Measurements from ENCODE around the gene RPRD1A.

DNA sequence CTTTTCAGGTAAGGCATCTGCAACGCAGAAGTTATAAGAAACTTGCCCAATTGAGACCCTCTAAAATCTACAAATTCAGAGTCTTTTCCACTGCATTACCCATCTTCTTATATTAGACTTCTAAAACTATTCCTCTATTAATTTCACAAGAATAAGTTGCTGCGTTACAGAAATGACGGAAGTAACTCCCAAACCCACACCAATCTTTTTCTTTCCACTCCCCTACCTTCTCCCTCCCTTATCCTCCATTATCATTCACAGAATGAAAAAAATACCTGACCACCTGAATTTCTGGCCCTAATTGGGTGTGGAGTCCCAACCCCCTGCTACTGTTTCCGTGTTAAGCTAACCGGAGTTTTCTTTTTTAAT is 689 bp downstream of the RPRD1A start:
- TF ChIP-seq, protein P1, sequence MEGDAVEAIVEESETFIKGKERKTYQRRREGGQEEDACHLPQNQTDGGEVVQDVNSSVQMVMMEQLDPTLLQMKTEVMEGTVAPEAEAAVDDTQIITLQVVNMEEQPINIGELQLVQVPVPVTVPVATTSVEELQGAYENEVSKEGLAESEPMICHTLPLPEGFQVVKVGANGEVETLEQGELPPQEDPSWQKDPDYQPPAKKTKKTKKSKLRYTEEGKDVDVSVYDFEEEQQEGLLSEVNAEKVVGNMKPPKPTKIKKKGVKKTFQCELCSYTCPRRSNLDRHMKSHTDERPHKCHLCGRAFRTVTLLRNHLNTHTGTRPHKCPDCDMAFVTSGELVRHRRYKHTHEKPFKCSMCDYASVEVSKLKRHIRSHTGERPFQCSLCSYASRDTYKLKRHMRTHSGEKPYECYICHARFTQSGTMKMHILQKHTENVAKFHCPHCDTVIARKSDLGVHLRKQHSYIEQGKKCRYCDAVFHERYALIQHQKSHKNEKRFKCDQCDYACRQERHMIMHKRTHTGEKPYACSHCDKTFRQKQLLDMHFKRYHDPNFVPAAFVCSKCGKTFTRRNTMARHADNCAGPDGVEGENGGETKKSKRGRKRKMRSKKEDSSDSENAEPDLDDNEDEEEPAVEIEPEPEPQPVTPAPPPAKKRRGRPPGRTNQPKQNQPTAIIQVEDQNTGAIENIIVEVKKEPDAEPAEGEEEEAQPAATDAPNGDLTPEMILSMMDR (optimal IDR thresholded peaks at IDR 0.05 in 1 of 3, IDR thresholded peaks at IDR 0.05 in 1 of 3, conservative IDR thresholded peaks at IDR 0.05 in 1 of 3; ENCODE audit: extremely low read depth in 1 of 3, insufficient read depth in 2 of 3, low read length in 3 of 3): no peak
- TF ChIP-seq EZH2 (IDR thresholded peaks at IDR 0.05; ENCODE audit: low read length): no peak

Measured in keratinocyte (primary cell).